Measurements from ENCODE around the gene HASPIN. TPM values are rescaled to one million over a fixed set of nuclear protein-coding genes. Genes with fewer than 3 reads are reported as not detected.

HASPIN gene
- total and polyA plus RNA-seq, 2 of the 8 experiments (the other 6 are each of a cell fraction or from before 2014, with no cell fraction given): 7.8 to 29.5 TPM

DNA sequence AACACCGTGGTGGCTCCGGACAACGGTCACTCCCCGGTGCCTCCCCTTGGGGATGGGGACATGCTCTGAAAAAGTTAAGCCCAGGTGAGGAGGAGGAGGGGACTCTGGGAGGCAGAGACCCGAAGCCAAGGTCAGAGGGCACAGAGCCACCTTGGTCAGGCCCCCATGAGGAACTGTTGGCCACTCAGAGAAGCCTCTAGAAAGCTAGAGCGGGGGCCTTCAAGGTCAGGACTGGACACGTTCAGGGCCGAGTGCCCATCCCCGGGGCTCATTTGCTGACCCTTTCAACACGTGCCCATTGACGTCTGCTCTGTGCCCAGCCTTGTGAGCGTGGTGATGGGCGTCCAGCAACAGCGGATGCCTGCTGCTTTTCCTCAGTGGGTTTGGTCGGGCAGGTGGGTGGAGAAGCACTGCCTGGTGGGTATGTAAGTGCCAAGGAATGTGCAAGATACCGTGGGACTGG is 38.2 kb downstream of the HASPIN start:
- no peak for FAIRE-seq
- Histone ChIP-seq H3K36me3 (ENCODE audit: control insufficient read depth in 2 of 4, insufficient read depth in 4 of 4, low read length in 3 of 4) (no peaks in the 10 kb centered on the region), H3K23me2 (ENCODE audit: low read depth, low read length) (no peaks in the 10 kb centered on the region), H2AK5ac (ENCODE audit: low read depth, low read length) (no peak overlapping the region), H3K4me1 (replicated peaks in 1 of 4; ENCODE audit: control insufficient read depth in 3 of 4, insufficient read depth in 4 of 4, low read length in 3 of 4) (no peaks in the 10 kb centered on the region), H3K14ac (ENCODE audit: insufficient read length) (no peak overlapping the region), H4K91ac (replicated peaks; ENCODE audit: insufficient read length, low read length) (no peak overlapping the region), H2BK12ac (ENCODE audit: low read depth, low read length) (no peak overlapping the region), H3K4ac (replicated peaks; ENCODE audit: insufficient read length, low read depth, low read length) (no peak overlapping the region), H3K79me2 (ENCODE audit: control insufficient read depth in 1 of 2, insufficient read depth in 2 of 2, low read length in 2 of 2) (no peaks in the 10 kb centered on the region), H3K23ac (ENCODE audit: insufficient read length) (no peak overlapping the region), H2BK120ac (replicated peaks; ENCODE audit: low read depth, low read length) (no peak overlapping the region), H2BK15ac (ENCODE audit: low read length) (no peak overlapping the region), H3K9me3 (ENCODE audit: insufficient read depth in 2 of 2, low read depth in 1 of 2, low read length in 1 of 2) (peaks cover 0 to 3% of the 10 kb centered on the region in 2 experiments; a peak in 1 of 4 replicates), H3K56ac (replicated peaks; ENCODE audit: insufficient read length, low read depth, low read length) (no peak overlapping the region), H3K27ac (ENCODE audit: low read depth, low read length) (no peak overlapping the region), H3K18ac (ENCODE audit: extremely low read depth, low read length) (no peak overlapping the region), H3K4me2 (ENCODE audit: insufficient read depth in 1 of 2, low read depth in 2 of 2, low read length in 2 of 2) (no peak overlapping the region), H3K4me3 (ENCODE audit: extremely low read depth in 1 of 4, insufficient read depth in 2 of 4, low read depth in 3 of 4, low read length in 4 of 4) (no peak overlapping the region), H4K8ac (ENCODE audit: extremely low read depth, insufficient read depth, low read length) (no peak overlapping the region), H2BK5ac (ENCODE audit: low read depth, low read length) (no peak overlapping the region), H3K79me1 (ENCODE audit: low read depth, low read length) (no peaks in the 10 kb centered on the region), H3K27me3 (replicated peaks in 1 of 4; ENCODE audit: control insufficient read depth in 3 of 4, extremely low read depth in 1 of 4, insufficient read depth in 3 of 4, low read length in 3 of 4) (no peaks in the 10 kb centered on the region), H3K9ac (replicated peaks in 1 of 4; ENCODE audit: extremely low read depth in 1 of 4, low read depth in 3 of 4, low read length in 3 of 4) (no peak overlapping the region), H4K5ac (ENCODE audit: insufficient read length, low read depth, low read length) (no peak overlapping the region), H2BK20ac (ENCODE audit: low read length) (no peak overlapping the region), H4K20me1 (replicated peaks in 1 of 2; ENCODE audit: control insufficient read depth in 1 of 2, insufficient read depth in 2 of 2, low read length in 2 of 2) (no peaks in the 10 kb centered on the region), H2AFZ (ENCODE audit: low read length) (no peak overlapping the region)
- ChIA-PET CTCF (ENCODE audit: partially characterized antibody) (interaction anchor here (1.4 to 3.5 kb wide), 3 partner anchors 24 to 155 kb away, joined by 3 to 14 read pairs (median 12); no protein-coding TSS in a partner anchor), POLR2A (ENCODE audit: partially characterized antibody) (interaction anchor here (1.3 kb wide), 1 partner anchor 11 kb away, joined by 3 read pairs; no protein-coding TSS in a partner anchor)
- TF ChIP-seq, protein P1, sequence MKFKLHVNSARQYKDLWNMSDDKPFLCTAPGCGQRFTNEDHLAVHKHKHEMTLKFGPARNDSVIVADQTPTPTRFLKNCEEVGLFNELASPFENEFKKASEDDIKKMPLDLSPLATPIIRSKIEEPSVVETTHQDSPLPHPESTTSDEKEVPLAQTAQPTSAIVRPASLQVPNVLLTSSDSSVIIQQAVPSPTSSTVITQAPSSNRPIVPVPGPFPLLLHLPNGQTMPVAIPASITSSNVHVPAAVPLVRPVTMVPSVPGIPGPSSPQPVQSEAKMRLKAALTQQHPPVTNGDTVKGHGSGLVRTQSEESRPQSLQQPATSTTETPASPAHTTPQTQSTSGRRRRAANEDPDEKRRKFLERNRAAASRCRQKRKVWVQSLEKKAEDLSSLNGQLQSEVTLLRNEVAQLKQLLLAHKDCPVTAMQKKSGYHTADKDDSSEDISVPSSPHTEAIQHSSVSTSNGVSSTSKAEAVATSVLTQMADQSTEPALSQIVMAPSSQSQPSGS (IDR thresholded peaks at IDR 0.05; ENCODE audit: low read length): no peak
- no peak for TF ChIP-seq POLR2AphosphoS5 (IDR thresholded peaks at IDR 0.05; ENCODE audit: low read depth, low read length)
- TF ChIP-seq SP2 (IDR thresholded peaks at IDR 0.05; ENCODE audit: low read length): no peak
- TF ChIP-seq MAFK (IDR thresholded peaks at IDR 0.05; ENCODE audit: low read depth, low read length): no peak
- TF ChIP-seq TCF12 (IDR thresholded peaks at IDR 0.05; ENCODE audit: low read depth, low read length): no peak
- no peak for TF ChIP-seq CBX5 (IDR thresholded peaks at IDR 0.05; ENCODE audit: low read depth, low read length)
- whole genome bisulfite sequencing, 2 experiments (ENCODE audit: extremely low coverage in 1 of 2, insufficient coverage in 1 of 2, insufficient read length in 1 of 2, insufficient replicate concordance in 2 of 2, low coverage in 1 of 2, low lambda C conversion rate in 2 of 2, missing lambda C conversion rate in 1 of 2): 89% methylated on average over 16 of the region's 16 CpGs; no CpG with 5 or more reads in 1 of the 2 experiments
- no peak for DNase-seq (ENCODE audit: low read depth in 1 of 2, low spot score in 2 of 2)

Data from H1 (cell line).